Fibroblast of peridontal ligament (primary cell): ENCODE data around the gene CD46.
A peak's percentile ranks its signal among the peaks of the same experiment; 100 is the strongest.
"Not testable (repeated sequence)": the region's sequence is repeated elsewhere in the genome, so short reads cannot be mapped to it uniquely, and the experiment has no call there.

ENCODE experiments used
- DNase-seq: peaks from one replicate; pipeline ENCODE4 v3.0.0-alpha.2; 2010; ENCODE audit errors: extremely low read depth

The CD46 gene

DNA sequence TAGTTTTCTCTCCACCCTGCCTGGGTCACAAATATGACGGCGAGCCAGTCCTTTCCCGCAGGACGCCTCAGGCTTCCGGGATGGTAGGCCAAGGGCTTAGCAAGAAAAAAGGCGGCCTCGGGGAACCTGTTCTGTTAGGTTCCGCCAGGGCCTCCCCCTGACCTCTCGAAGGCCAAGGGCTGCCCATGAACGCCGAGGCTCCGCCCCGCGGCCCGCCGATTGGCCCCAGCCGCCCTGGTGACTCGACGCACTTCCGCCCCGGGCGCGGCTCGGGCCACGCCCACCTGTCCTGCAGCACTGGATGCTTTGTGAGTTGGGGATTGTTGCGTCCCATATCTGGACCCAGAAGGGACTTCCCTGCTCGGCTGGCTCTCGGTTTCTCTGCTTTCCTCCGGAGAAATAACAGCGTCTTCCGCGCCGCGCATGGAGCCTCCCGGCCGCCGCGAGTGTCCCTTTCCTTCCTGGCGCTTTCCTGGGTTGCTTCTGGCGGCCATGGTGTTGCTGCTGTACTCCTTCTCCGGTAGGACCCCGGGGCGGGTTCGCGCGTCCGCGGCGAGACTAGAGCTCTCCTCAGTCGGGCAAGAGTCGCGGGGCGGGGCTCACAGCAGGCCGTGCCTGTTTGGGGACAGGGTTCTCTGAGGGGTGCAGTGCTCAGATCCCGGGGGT lies at the start of gene CD46:
CD46 (plus strand) TSS at position 265 of the 666 bp plus-strand sequence; CDS start at position 424, 159 bp downstream.
- peak; percentile 83 for DNase-seq

DNA sequence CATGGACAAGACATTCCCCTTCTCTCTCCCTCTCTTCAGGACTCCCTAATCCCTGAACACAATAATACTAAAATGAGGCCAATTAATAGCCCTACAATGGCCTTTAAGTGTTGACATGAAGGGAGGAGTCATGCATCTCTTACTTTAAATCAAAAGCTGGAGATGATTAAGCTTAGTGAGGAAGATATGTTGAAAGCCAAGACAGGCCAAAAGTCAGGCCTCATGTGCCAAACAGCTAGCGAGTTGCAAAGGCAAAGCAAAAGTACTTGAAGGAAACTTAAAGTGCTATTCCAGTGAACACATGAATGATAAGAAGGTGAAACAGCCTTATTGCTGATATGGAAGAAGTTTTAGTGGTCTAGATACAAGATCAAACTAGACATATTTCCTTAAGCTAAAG lies 49.5 kb upstream of the CD46 start:
- DNase-seq = peak; percentile 78

GRCh38 chr1:207703712-207704111 lies 48.1 kb upstream of the CD46 start:
- no peak for DNase-seq

GRCh38 chr1:207708004-207708403 lies 43.9 kb upstream of the CD46 start:
- DNase-seq = not testable (repeated sequence)

- DNase-seq = peak; percentile 31
Observed at GRCh38 chr1:207711285-207711684, 40.6 kb upstream of the CD46 start.

DNA sequence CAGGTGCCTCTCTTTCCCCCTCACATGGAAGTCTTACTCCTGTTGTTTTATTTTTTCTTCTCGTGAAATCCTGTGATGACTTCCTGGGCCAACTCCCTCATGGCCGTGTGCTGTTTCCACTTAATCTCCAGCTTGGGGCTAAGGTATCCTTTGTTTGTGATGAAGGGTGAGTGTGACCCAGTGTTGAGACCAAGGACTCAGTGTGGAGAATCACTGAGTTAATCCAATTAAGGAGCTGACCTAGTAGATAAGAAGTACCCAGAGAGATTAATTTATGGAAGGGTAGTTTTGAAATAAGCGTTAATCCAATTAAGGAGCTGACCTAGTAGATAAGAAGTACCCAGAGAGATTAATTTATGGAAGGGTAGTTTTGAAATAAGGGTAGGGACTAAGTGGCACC lies 39.2 kb upstream of the CD46 start:
- DNase-seq = not testable (repeated sequence)

DNA sequence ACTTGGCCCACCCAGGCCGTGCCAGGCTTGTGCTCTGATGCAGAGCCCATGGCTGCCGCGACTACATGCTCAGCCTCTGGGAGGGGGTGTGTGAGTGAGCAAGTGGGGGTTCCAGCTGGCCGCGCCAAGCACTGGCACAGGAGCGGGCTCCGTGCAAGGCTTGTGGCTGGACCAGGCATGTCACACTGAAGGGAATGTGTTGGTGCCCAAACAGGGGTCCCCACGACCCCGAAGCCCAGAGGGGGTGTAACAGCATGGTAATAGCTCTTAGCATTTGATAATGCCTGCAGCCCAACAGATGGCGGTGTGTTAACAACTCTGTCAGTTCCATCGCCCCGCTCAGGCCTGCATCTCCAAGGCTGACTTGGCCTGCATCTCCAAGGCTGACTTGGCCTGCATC lies 38.3 kb upstream of the CD46 start:
- no peak for DNase-seq

- DNase-seq = no peak
Observed at GRCh38 chr1:207719234-207719633, 32.6 kb upstream of the CD46 start.

DNA sequence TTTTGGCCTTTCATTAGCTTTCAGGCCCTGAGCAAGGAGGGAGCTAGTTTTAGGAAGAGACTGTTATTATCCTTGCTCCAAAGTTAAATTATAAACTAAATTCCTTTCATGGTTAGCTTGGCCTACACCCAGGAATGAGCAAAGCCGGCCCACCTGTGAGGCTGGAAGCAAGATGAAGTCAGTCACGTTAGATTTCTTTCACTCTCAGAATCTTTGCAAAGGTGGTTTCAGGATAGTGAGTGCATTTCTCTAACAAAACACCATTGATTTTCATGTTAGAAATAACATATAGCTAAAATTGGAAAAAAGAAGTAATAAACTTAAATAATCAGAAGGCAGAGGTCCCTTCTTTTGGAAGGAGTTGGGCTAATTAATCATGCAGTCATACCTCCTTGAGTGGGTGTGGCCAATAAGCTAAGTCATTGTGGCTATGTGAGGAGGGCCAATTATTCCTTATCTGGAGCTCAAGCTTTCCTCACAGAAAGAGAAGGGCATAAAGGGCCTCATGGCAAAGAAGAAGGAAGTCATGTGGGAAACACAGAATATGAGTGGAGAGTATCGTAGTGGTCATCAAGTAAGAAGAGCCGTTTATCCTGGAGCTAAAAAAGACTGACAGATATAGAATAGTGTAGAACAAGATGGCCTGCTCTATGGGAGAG lies 23.5 kb upstream of the CD46 start:
- not testable (repeated sequence) for DNase-seq

GRCh38 chr1:207737503-207738157 lies 14.2 kb upstream of the CD46 start:
- DNase-seq = not testable (repeated sequence)

DNA sequence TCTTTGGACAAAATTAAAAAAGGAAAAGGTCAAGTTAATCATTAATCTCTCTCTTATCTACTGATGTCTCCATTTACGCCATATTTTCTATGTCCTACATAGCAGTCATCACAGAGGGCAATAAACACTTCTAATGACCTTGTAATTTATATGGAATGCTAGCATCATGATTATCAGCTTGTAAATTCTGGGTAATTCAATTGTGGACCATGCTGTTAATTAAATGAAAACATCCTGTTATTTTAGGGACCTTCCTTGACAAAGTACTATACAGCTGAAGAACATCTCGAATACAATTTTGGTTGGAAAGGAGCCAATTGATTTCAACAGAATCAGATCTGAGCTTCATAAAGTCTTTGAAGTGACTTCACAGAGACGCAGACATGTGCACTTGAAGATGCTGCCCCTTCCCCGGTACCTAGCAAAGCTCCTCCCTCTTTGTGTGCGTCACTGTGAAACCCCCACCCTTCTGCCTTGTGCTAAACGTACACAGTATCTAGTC lies 13.6 kb upstream of the CD46 start:
- not testable (repeated sequence) for DNase-seq

GRCh38 chr1:207740207-207740606 lies 11.6 kb upstream of the CD46 start:
- DNase-seq = no peak

DNA sequence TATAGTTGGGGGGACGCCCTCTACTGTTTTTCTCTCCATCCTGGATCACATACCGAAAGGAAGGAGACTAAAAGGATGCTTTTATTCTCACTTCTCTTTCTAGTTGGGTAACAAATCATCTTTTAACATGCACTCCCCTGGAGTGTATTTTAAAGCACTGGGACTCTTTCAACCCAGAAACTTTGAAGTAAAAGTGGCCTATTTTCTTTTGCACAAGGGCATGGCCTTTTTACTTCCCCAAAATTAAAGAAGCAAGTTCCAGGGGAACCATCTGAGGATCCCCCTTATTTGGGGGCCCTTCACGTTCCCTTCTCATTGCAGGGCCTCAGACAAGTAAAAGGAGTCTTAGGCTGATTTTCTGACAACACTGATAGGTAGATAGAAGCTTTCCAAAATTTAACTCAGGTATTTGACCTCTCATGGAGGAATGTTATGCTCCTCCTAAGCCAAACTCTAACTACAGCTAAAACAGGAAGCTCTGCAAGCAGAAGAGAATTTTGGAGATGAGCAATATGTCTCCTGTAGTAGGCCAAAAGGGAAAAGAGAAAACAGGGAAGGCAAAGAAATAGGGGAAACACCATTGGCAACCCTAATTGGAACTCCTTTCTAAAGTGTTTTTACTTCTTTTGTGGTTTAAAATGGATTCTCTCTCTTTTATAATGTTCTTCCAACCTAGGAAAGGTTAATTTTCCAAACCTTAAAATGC lies 8.9 kb upstream of the CD46 start:
- no peak for DNase-seq

- DNase-seq = no peak
Observed at GRCh38 chr1:207744000-207744534, 7.8 kb upstream of the CD46 start.

DNA sequence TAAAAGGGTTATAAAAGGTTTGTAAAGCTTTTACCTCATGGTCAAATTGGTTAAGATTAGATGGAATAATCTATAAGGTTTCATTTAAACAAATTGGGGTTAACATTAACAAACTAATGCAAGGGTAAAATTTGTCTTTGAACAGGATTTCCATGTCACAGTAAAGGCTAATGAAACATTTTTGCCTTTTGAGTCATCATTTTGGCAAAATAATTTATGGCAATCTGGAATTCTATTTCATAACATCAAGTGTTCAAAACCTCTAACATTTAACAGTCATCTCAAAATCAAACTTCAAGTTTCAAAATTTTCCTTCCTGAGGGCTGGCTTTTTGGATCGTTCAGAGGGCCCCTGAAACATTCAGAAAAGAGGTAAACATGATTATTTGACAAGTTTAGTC lies 6.6 kb upstream of the CD46 start:
- DNase-seq = peak; percentile 70

GRCh38 chr1:207745839-207746767 lies 5.8 kb upstream of the CD46 start:
- peak; percentile 16 for DNase-seq

DNA sequence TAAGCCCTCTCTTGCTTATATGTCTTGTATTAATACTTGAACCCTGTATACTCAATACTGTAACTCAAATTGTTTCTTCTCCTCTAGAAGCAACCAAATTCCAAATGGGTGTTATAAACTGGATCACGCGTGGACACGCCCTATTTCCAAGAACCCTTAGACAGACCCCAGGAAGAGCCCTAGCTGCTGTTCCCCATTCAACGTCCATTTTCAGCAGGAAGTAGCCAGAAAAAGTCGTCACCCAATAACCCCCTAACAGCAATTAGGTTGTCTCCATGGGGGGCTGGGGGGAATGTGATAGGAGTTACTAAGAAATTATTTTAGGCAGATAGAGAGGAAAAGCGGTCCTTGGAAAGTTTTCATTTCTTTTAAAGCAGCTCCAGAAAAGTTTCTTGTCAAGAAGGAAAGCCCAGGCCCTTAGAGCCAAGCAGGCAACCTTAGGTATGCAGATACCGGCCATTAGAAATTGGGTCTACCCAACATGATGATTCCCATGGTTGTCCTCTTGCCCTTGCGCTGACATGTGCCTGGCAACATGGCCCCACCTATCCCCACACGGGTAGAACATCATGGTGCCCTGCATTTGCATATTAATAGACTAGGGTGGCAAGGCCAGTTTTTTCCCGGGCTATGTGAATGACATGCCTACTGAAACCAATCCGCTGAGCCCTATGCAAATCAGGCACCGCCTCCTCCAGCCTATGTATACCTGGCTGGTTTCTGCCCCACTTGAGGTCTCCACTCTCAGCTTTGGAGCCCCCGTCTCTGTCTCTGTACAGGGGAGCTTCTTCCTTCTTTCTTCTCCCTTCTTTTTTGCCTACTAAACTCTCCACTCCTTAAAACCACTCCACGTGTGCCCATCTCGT lies 4.0 kb upstream of the CD46 start:
- no peak for DNase-seq

- DNase-seq = no peak
Observed at GRCh38 chr1:207748737-207749528, 2.9 kb upstream of the CD46 start.
